ENCODE data around the gene SMPX.

DNA sequence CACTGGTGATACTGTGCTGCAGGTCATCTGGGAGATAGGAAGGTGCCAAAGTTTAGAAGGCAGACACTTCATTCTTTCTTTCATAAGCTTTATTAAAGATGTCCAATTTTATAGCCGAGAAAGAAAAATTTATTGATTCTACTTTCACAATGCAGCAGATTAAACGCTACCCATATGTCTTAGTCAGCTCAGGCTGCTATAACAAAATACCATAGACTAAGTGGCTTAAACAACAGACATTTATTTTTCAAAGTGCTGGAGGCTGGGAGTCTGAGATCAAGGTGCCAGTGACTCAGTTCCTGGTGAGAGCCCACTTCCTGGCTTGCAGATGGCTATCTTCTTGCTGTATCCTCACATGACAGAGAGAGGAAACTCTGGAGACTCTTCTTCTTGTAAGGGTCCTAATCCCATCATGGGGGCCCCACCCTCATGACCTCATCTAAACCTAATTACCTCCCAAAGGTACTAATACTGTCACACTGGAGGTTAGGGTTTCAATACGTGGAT, 66.4 kb downstream of the SMPX start:
- TF ChIP-seq POLR2AphosphoS5 (IDR thresholded peaks at IDR 0.05; ENCODE audit: low read depth, low read length) (no peak), TAF1 (IDR thresholded peaks at IDR 0.05; ENCODE audit: borderline replicate concordance, insufficient read depth, low read length) (no peak)

All from PFSK-1 (cell line).